ENCODE measurements around the gene ATP8A1.

Gene ATP8A1

GRCh38 chr4:42562016-42562415 is 94.9 kb downstream of the ATP8A1 start:
- no peak for DNase-seq

DNA sequence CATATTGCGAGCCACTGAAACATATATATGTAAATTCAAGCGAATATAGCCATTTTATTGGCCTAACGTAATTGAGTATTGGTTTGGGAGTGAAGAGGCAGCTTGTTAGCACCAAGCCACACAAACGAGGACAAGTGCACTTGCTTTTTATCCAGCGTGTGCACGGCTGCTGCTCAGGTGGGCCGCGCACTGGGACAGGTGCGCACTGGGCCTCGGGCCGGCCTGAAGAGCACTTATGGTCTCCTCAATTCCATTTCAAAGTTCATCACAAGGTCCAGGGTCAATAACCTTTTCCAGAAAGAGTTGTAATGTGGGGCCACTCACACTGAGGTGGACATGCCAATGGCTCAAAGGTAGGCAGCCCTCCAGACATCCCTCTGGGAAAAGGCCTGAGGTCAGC is 95.9 kb downstream of the ATP8A1 start:
- DNase-seq: no peak

GRCh38 chr4:42560467-42560861 is 96.4 kb downstream of the ATP8A1 start:
- no peak for DNase-seq

DNA sequence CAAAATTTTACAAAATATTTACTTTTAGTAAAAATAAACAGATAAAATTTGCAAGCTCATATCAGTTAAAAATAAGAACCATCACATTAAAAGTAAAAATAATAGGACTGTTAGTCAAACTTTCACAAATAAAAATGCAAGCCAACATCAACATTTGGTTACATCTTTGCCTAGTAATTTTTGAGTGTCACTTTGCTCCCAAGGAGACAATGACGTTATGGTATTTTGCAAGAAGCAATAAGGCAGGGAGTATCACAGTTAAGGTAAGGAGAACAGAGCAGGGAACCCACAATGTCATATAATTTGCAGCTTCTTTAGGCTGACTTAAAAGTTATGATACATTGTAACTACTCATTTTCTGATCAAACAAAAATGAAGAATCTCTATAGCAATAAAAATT is 98.7 kb downstream of the ATP8A1 start:
- DNase-seq: no peak

DNA sequence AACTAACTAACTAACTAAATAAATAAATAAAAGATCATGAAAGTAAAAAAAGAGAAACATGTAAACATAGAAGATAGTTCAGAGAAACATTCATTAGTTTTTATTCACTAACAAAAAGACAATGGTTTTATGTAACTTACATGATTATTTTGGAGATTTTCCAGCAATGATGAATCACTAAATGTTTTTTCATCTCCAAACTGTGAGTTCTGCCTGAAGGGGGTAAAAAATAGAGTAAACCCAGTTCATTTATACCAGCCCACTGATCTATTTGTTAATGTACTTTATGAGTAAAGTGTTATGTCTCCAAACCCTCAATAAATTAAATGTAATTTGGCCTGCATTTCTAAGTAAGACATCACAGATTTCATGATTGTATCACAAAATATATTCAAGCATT is 101.1 kb downstream of the ATP8A1 start:
- DNase-seq: no peak

GRCh38 chr4:42554072-42554471 is 102.8 kb downstream of the ATP8A1 start:
- no peak for DNase-seq

GRCh38 chr4:42549896-42550295 is 107.0 kb downstream of the ATP8A1 start:
- no peak for DNase-seq

GRCh38 chr4:42547805-42548204 is 109.1 kb downstream of the ATP8A1 start:
- no peak for DNase-seq

DNA sequence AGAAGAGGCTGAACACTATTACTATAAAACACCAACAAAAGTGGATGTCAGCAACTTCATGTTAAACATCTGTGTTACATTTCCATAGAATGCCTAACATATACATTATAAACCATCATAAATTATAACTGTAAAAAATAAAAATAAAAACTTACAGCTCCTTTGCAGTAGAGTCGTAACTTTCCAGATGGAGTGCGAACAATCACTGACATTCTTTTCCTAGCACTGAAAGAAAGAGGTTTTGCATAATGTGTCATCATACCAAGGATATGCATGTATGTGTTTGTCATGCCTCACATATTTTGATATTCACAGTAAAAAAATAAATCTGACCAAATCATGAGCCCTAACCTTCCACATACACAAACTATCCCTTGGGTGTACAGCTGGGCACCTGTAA is 113.1 kb downstream of the ATP8A1 start:
- no peak for DNase-seq

GRCh38 chr4:42543126-42543525 is 113.8 kb downstream of the ATP8A1 start:
- DNase-seq: no peak

DNA sequence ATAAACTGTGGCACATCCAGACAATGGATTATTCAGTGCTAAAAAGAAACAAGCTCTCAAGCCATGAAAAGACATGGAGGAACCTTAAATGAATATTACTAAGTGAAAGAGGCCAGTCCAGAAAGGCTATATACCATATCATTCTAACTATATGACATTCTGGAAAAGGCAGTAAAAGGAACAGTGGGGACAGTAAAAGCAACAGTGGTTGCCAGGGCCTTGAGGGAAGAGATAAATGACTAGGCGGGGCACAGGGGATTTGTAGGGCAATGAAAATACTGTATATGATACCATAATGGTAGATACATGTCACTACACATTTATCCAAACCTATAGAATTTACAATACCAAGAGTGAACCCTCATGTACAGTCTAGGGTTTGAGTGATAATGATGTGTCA is 115.3 kb downstream of the ATP8A1 start:
- no peak for DNase-seq

DNA sequence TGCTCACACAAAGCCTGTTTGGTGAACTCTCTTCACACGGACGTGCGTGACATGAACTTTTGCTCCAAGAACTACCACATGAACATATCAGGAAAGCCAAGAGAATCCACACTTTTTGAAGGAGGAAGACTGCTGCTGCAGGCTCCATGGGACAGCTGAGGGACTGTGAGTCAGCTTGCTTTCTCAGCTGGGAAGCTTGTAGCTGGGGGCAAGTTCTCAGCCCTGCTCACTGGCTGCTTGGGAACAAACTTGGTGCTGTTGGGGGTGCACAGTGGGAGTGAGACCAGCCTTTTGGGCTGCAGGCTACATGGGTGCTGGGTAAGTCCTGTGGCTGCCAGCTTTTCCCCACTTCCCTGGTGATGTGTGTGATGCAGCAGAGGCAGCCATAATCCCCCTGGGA is 123.9 kb downstream of the ATP8A1 start:
- DNase-seq: no peak

DNA sequence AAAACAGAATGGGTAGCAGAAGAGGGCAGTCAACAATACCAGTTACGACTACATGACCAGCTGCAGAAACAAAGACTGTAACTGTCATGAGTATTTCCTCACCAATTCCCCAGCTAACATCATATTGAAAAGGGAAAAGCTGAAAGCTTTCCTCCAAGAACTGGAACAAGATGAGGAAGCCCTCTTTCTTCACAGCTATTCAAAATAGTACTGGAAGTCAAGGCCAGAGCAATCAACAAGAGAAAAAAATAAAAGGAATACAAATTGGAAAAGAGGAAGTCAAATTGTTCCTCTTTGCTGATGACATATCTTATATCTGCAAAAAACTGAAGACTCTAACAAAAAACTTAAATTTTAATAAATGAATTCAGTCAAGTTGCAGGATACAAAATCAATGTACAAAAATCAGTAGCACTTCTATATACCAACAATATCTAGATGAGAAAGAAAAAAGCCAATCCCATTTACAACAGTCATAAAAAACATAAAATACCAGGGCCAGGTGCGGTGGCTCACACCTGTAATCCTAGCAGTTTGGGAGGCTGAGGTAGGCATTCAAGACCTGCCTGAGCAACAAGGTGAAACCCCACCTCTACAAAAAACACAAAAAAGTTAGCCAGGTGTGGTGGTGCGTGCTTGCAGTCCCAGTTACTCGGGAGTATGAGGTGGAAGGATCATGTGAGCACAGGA is 125.4 kb downstream of the ATP8A1 start:
- no peak for DNase-seq

DNA sequence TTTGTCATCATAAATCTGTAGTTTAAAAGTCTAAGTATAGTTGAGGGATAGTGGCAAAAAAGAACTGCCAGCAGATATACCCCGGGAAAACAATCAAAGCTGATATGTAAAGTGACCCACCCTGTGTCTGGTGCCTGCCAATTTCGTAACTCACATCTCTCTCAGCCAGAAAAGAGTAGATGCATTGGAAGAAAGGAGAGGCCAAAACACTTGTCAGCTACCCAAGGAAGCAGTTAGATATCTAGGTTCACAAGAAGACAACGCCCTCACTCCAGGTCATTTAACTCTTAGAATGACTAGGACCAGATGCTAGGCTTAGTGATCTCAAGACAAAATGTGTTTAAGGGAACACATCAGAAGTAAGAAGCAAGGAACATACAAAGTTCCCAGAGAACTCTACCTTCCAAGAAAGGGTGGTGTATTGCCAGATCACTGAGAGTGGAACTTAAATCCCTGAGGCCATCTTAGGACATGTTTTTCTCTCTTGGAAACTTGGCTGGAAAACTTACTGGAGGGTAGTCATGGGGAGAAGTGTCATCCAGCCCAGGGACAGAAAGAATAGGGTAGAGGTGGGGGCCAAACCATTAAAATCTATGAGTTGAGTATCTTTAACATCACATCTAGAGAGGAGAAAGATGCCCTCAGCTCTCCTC is 133.7 kb downstream of the ATP8A1 start:
- DNase-seq: no peak

- DNase-seq: no peak
These were observed 137.0 kb downstream of the ATP8A1 start for GRCh38 chr4:42519803-42520417.

- no peak for DNase-seq
These were observed 141.6 kb downstream of the ATP8A1 start for GRCh38 chr4:42515156-42515884.

DNA sequence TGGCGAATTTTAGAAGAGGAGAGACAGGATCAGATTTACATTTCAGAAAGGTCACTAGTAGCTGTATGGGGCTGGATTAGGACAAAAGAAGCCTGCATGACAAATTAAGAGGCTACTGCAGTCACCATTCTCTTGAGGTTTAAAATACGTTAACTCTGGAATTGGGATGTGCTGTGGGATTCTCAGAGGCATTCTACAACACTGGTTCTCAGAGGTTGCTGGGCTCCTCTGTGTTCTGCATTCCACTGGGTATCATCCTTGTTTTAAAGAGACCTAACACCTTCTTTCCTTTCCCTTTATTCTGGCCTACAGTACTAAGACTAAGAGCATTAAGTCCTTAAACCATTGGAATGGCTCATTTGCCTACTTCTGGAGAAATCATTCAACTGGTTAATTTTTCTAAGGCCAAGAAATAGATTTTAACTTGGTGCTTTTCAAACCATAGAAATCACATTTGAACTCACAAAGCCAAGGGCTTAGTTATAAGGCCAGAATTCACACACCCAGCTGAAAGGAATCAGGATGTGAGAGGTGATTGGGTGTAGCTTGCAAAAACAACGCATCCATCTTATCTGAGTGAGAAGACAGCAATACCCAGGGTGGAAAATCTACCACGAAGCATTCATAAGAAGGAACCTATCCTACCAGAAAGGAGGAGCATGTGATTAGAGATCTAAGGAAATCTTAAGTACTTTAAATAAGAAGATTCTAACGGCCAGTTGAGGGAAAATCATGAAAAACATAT is 143.0 kb downstream of the ATP8A1 start:
- DNase-seq: no peak

- no peak for DNase-seq
These were observed 144.7 kb downstream of the ATP8A1 start for GRCh38 chr4:42512226-42512625.

DNA sequence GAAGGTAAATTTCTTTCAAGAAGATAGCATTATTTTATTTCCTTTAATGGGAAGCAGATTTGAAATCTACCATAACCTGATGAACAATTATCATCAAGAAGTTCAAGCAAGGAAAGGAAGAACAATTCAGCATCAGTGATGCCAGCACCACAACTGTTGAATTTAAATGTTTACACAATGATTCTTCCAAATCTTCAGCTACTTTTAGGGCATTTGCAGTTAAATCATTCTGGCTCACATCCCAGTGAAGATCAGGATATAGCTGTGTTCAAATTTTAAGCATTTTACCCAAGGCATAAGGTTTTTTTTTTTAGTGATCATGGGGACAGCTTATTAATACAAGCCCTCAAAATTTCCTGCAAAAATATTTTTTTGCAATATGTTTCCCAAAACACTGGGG is 146.7 kb downstream of the ATP8A1 start:
- no peak for DNase-seq

GRCh38 chr4:42501624-42502401 is 155.1 kb downstream of the ATP8A1 start:
- DNase-seq: no peak

DNA sequence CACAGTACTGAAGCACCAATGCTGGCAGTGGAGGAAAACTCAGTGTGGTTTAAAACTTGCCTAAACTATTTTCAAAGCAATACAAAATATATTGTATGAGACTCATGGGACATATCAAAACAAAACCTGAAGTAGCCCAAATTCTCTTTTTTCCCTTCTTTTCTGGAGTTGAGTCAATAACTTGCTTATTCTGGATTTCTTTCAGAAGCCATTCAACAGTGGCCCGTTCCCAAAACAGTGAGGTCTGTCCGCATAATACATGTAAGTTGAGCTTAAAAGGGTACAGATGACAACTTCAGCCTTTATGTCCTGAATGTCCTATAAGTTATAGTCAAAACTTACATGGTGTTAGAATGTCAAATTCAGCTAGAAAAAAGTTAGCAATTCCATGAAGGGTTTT is 158.9 kb downstream of the ATP8A1 start:
- no peak for DNase-seq

All from NCI-H1105 (cell line).